ENCODE data around the gene STC2. TPM values are rescaled to one million over a fixed set of nuclear protein-coding genes. Genes with fewer than 3 reads are reported as not detected.
"Not testable (repeated sequence)": the region's sequence is repeated elsewhere in the genome, so short reads cannot be mapped to it uniquely, and the experiment has no call there.

Gene STC2
- 15.5 TPM for total RNA-seq
- long read RNA-seq, full-length matches to known transcripts, result 36 of 50 reads
- long read RNA-seq, partial matches to known transcripts, result 1 of 50 reads
- long read RNA-seq, other reads (novel, unspliced or antisense), result 13 of 50 reads

DNA sequence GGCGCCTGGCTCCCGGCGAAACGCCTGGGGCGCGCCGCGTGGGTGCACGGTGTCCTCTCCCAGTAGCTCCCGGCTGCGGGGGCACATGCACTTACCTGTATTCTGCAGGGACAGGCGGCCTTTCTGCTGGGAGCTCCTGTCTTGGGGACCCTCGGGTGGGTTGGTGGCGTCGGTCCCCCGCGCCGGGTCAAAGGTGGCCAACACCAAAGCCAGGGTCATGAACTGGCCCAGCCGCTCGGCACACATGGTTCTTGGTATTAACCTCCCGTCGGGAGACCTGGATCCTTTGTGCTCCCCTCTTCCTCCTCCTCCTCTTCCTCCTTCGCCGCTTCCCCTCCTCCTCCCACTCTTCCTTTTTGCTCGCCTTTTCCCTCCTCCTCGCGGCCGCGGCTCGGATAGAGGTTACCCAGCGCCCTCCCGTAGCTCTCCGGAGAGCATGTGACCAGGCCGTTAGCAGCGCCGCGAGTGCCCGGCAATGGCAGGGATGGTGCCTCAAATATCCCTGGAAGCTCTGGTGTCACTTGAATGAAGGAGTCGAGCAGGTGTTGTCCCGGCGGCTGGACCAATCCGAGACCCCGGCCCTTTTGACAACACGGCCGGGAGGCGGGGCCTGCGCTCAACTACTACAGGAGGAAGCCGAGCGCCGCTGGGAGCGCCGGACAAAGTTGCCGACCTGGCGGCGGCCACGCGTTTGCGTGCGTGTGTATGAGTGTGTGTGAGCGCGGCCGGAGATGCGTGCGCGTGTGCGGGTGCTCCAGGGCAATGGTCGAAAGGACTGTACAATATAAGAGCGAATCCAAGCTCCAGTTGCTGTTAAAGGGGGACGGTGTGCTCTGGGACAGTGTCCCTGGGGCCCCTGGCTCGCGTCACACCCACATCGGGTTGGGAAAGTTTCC, at the start of gene STC2:
Gene STC2 (minus strand): TSS at position 467 of the 896 bp plus-strand sequence. CDS start 221 bp downstream, at position 246.
- DNase-seq (ENCODE audit: low spot score), result no peak

DNA sequence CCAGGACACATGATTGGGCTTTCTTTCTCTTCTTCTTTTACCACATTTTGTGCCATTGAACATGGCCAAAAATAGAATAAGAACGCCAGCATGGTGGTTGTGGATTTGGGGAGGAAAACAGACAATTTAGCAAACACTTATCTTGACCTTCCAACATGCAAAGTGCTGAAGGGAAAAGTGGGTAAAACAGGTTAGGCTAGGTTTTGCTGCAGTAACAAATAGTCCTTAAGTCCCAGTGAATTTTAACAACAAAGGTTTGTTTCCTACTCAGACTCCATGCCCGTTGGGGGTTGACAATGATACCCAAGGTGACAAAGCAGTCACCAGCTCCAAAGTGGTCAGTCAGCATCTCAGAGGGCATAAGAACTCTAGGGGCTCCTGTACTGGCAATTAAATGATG, 43.2 kb upstream of the STC2 start:
- DNase-seq (ENCODE audit: low spot score), result no peak

GRCh38 chr5:173363406-173363805, 35.2 kb upstream of the STC2 start:
- DNase-seq (ENCODE audit: low spot score), result not testable (repeated sequence)

GRCh38 chr5:173355561-173355960, 27.3 kb upstream of the STC2 start:
- DNase-seq (ENCODE audit: low spot score), result no peak

GRCh38 chr5:173354645-173355044, 26.4 kb upstream of the STC2 start:
- DNase-seq (ENCODE audit: low spot score), result no peak

GRCh38 chr5:173352366-173353349, 24.4 kb upstream of the STC2 start:
- DNase-seq (ENCODE audit: low spot score), result no peak

DNA sequence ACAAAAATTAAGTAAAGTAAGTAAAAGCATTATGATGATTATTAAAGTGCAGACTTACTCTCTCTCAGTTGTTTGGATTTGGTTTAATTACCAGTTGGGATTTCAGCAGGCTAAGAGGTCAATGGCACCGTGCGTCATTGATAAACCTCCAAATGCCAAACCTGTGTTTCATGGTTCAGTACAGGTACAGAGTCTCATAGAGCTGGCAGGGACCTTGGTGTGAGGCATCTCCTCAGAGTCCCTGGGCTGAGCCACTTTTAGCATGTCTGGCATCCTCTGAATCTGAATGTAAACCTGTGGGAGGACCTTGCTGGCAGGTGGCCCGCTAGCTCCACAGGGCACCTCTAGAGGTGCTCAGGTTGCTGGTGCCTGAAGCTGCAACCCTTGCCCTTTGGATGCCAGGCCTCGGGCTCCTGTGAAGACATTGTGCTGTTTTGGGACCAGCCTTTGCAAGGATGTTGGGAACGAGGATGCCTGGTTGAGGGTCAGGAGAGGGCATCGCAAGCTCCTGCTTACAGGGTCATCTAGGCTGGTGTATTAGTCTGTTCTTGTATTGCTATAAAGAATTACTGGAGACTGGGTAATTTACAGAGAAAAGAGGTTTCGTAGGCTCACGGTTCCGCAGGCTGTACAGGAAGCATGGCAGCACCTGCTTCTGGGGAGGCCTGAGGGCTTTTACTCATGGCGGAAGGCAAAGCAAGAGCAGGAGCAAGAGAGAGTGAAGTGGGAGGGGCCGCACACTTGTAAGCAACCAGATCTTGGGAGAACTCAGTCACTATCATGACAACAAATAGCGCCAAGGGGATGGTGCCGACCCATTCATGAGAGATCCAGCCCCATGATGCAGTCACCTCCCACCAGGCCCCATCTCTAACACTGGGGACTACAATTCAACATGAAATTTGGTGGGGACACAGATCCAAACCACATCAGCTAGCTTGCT, 14.9 kb upstream of the STC2 start:
- DNase-seq (ENCODE audit: low spot score), result no peak

DNA sequence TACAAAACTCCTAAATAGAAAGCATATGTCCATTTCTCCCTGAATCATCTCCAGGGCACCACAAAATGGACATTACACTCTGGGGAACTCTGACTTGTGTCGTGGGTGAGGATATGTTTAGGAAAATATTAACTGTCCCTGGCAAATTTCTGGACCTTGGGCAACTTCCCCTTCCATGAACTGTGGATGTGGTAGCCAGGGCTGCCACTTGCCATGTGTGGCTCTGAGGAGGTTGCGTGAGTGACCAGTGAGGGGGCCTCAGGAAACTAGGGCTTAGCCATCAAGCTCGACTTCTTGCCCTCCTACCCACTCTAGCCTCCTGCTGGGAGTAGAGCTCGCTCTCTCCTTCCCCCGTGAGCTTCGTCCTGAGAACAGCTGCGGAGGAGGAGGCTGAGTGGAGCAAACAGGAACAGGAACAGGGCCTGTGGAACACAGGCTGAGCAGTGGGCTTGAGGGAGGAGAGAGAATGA, 13.8 kb upstream of the STC2 start:
- no peak for DNase-seq (ENCODE audit: low spot score)

- no peak for DNase-seq (ENCODE audit: low spot score)
These were observed 12.8 kb upstream of the STC2 start for GRCh38 chr5:173340984-173341383.

GRCh38 chr5:173340451-173340850, 12.2 kb upstream of the STC2 start:
- no peak for DNase-seq (ENCODE audit: low spot score)

DNA sequence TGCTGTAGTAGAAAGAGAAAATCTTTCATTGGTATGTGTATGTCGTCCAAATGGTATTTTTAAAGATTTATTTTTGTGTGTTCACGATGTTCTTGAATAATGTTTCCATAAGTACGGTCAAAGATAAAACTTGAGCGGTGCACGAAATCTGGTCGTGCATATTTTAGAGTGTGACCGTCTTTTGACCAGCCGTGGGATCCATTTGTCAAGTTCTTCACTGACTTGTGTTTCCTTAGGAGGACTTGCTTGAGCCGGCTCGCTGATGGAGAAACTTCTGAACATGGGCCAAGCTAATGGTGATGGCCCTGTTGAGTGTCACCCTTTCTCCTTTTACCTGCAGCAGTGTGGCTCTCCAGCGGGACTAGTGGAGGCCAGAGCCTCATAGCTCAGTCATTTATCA, 11.1 kb upstream of the STC2 start:
- no peak for DNase-seq (ENCODE audit: low spot score)

DNA sequence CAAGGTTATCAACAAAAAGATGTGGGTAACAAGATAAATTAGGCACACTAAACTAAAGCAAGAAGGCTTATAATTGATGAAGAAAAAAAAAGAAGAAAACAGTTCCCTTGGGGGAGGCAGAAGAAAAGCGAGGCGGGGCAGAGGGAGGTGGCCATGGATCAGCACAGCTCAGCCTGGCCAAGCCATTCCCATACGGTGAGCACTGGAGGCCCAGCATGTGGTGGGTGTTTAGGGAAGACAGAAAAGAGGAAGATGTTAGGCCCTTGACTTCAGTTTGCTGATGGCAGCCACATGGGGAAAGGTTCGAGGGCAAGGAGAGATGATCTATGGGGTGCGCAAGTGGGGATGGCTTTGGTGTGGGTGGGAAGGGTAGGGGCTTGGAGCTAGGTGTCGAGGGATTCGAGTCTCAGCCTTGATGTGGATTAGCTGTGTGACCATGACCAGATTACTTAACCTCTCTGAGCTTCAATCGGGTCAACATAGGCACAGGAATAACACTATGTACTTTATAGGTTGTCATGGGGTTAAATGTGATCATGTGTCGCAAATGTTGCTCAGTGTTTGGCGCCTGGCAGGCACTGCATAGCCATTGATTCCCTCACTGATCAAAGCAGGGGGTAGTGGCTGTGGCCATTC, 10.3 kb upstream of the STC2 start:
- DNase-seq (ENCODE audit: low spot score), result no peak

GRCh38 chr5:173334808-173335207, 6.6 kb upstream of the STC2 start:
- DNase-seq (ENCODE audit: low spot score), result no peak

DNA sequence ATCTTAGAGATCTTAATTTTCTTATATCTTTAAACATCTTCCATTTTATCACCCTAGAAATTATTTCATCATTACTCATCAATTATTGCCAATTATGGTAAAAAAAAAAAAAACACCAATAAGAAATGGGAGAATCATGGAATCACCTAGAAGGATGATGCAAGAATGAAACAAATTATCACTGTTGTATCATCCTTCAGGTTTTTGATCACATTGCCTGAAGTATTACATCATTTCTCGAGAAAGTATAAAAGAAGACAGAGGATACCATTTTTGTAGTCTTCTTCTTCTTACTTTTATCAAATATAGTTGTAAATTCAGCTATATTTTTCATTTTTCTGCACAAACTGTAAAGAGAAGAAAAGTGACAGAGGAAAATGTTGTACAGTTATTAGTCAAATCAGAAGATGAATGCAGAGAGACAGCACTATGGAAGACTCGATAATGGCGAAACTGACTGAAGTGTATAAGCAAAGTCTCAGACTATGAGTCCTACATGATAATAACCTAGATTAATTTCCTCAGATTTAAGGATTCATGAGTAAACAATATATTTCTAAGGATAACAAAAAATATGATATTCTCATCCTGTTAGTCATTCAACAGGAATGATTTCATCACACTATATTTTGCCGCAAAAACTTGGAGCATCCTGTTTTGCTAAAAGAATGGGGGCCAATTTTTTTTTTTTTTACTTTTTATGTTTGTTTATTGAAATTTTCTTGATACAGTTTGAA, 5.9 kb upstream of the STC2 start:
- no peak for DNase-seq (ENCODE audit: low spot score)

GRCh38 chr5:173331956-173332479, 3.8 kb upstream of the STC2 start:
- DNase-seq (ENCODE audit: low spot score), result no peak

DNA sequence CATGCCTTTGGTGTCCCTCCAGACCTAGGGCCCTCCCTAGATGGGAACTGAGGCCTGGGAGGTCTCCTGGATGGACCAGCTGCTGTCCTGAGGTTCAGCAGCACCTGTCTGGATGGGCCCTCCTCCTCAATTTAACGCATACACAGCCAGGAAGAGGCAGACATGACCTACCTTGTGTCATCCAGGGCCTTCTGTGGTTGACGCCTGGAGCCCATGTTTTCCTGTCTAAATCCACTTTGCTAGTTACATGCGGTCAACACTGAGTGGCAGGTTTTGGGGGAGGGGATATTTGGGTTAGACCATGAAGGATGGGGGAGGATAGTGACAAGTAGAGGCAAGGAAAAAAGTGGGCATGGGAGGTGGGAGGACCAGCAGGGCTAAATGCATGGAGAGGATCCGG, 3.1 kb upstream of the STC2 start:
- DNase-seq (ENCODE audit: low spot score), result no peak

- no peak for DNase-seq (ENCODE audit: low spot score)
These were observed 2.4 kb upstream of the STC2 start for GRCh38 chr5:173330338-173331206.

Measured in mesenteric fat pad (tissue), 1 donor.